H1 (cell line): ENCODE measurements around the gene POLE2. TPM values are rescaled to one million over a fixed set of nuclear protein-coding genes. Genes with fewer than 3 reads are reported as not detected.

Source experiments
- CTCF ChIA-PET: fragments of 300-600 bp; sonication (Branson Sonifier 250); formaldehyde crosslinking; loops from one replicate; lab custom pipeline; 2021; ENCODE audit not compliant: partially characterized antibody; lab: Charles Lee
- POLR2A ChIA-PET: fragments of 300-600 bp; sonication (Branson Sonifier 250); formaldehyde crosslinking; loops from one replicate; lab custom pipeline; 2021; ENCODE audit warnings: inconsistent platforms; ENCODE audit not compliant: partially characterized antibody; lab: Charles Lee
- DNase-seq, 2 experiments: peaks; one replicate each; pipeline versions ENCODE4 v3.0.0 to v3.0.0-alpha.2; 2010 to 2022; ENCODE audit warnings: low spot score in 2 of 2, low read depth in 1 of 2, mixed read lengths in 1 of 2
- FAIRE-seq: peaks from 2 replicates; lab custom pipeline; 2011; peaks lifted over from hg19 to GRCh38; lab: Jason Lieb, UNC
- H2AFZ ChIP-seq: 2 replicates; pipeline ENCODE4 v1.8.1; 2012; ENCODE audit warnings: low read length, inconsistent platforms
- H2AK5ac ChIP-seq: 2 replicates; pipeline ENCODE4 v1.6.1; 2013; ENCODE audit warnings: low read depth, low read length
- H2BK120ac ChIP-seq: replicated peaks from 2 replicates; pipeline ENCODE3; 2013; ENCODE audit warnings: low read depth, low read length, inconsistent platforms
- H2BK12ac ChIP-seq: 2 replicates; pipeline ENCODE4 v1.6.1; 2013; ENCODE audit warnings: low read depth, low read length
- H2BK15ac ChIP-seq: 2 replicates; pipeline ENCODE4 v1.6.1; 2013; ENCODE audit warnings: low read length
- H2BK20ac ChIP-seq: 2 replicates; pipeline ENCODE4 v1.6.1; 2013; ENCODE audit warnings: low read length
- H2BK5ac ChIP-seq: 2 replicates; pipeline ENCODE4 v1.6.1; 2013; ENCODE audit warnings: low read depth, low read length
- H3K14ac ChIP-seq: 2 replicates; pipeline ENCODE4 v1.6.1; 2013; ENCODE audit warnings: inconsistent platforms; ENCODE audit not compliant: insufficient read length
- H3K18ac ChIP-seq: 2 replicates; pipeline ENCODE4 v1.6.1; 2013; ENCODE audit warnings: low read length; ENCODE audit errors: extremely low read depth
- H3K23ac ChIP-seq: 2 replicates; pipeline ENCODE4 v1.6.1; 2013; ENCODE audit warnings: inconsistent platforms; ENCODE audit not compliant: insufficient read length
- H3K23me2 ChIP-seq: 2 replicates; pipeline ENCODE4 v1.6.1; 2013; ENCODE audit warnings: low read depth, low read length
- H3K27ac ChIP-seq: 2 replicates; pipeline ENCODE4 v1.6.1; 2011; ENCODE audit warnings: low read depth, low read length, inconsistent platforms
- H3K27me3 ChIP-seq, 4 experiments: replicated peaks in 1 of 4; 1 replicate in 1 of 4; 2 replicates in 3 of 4; pipeline versions ENCODE4 v1.6.1 to v1.8.1; 2011 to 2013; ENCODE audit warnings: low read length in 3 of 4, mild to moderate bottlenecking in 3 of 4, inconsistent platforms in 2 of 4, mixed read lengths in 2 of 4, moderate library complexity in 1 of 4; ENCODE audit not compliant: control insufficient read depth in 3 of 4, insufficient read depth in 3 of 4; ENCODE audit errors: extremely low read depth in 1 of 4
- H3K36me3 ChIP-seq, 4 experiments: 2 replicates each; pipeline versions ENCODE4 v1.6.1 to v1.8.1; 2011 to 2013; ENCODE audit warnings: mild to moderate bottlenecking in 4 of 4, low read length in 3 of 4, moderate library complexity in 2 of 4, control low read depth in 1 of 4, inconsistent platforms in 1 of 4; ENCODE audit not compliant: insufficient read depth in 4 of 4, control insufficient read depth in 2 of 4
- H3K4ac ChIP-seq: replicated peaks from 2 replicates; pipeline ENCODE3; 2013; ENCODE audit warnings: low read length, low read depth, mixed read lengths, inconsistent platforms; ENCODE audit not compliant: insufficient read length
- H3K4me1 ChIP-seq, 4 experiments: replicated peaks in 1 of 4; 1 replicate in 1 of 4; 2 replicates in 3 of 4; pipeline versions ENCODE4 v1.6.1 to v1.8.1; 2011 to 2013; ENCODE audit warnings: low read length in 3 of 4, inconsistent platforms in 2 of 4, mixed read lengths in 1 of 4; ENCODE audit not compliant: insufficient read depth in 4 of 4, control insufficient read depth in 3 of 4
- H3K4me2 ChIP-seq, 2 experiments: 2 replicates each; pipeline versions ENCODE4 v1.6.1 to v1.8.1; 2011 to 2013; ENCODE audit warnings: low read depth in 2 of 2, low read length in 2 of 2, control low read depth in 1 of 2, inconsistent platforms in 1 of 2, mild to moderate bottlenecking in 1 of 2; ENCODE audit not compliant: insufficient read depth in 1 of 2
- H3K4me3 ChIP-seq, 4 experiments: fragments of 200-600, 300-600 bp in 1 of 4; sonication (generic), shearing (Covaris generic), sonication (Bioruptor Twin) in 1 of 4; 2 replicates each; pipeline versions ENCODE4 v1.5.1 to v1.8.1; 2011 to 2016; ENCODE audit warnings: low read length in 4 of 4, low read depth in 3 of 4, control low read depth in 2 of 4, inconsistent platforms in 2 of 4, mild to moderate bottlenecking in 2 of 4, mixed read lengths in 1 of 4, moderate library complexity in 1 of 4; ENCODE audit not compliant: insufficient read depth in 2 of 4; ENCODE audit errors: extremely low read depth in 1 of 4
- H3K56ac ChIP-seq: replicated peaks from 2 replicates; pipeline ENCODE3; 2013; ENCODE audit warnings: low read depth, mild to moderate bottlenecking, mixed read lengths, low read length, inconsistent platforms; ENCODE audit not compliant: insufficient read length
- H3K79me1 ChIP-seq: 2 replicates; pipeline ENCODE4 v1.6.1; 2013; ENCODE audit warnings: low read depth, low read length, control low read depth
- H3K79me2 ChIP-seq, 2 experiments: 2 replicates each; pipeline versions ENCODE4 v1.6.1 to v1.8.1; 2012 to 2013; ENCODE audit warnings: low read length in 2 of 2, mild to moderate bottlenecking in 2 of 2, inconsistent platforms in 1 of 2; ENCODE audit not compliant: insufficient read depth in 2 of 2, control insufficient read depth in 1 of 2
- H3K9ac ChIP-seq, 4 experiments: replicated peaks in 1 of 4; 1 replicate in 1 of 4; 2 replicates in 3 of 4; pipeline versions ENCODE4 v1.6.1 to v1.8.1; 2011 to 2013; ENCODE audit warnings: low read depth in 3 of 4, low read length in 3 of 4, control low read depth in 2 of 4, mild to moderate bottlenecking in 2 of 4, moderate library complexity in 2 of 4, inconsistent platforms in 1 of 4; ENCODE audit errors: extremely low read depth in 1 of 4
- H3K9me3 ChIP-seq, 2 experiments: 2 replicates each; pipeline versions ENCODE4 v1.6.1 to v1.8.1; 2012 to 2013; ENCODE audit warnings: mild to moderate bottlenecking in 2 of 2, moderate library complexity in 2 of 2, control low read depth in 1 of 2, inconsistent platforms in 1 of 2, low read depth in 1 of 2, low read length in 1 of 2, mixed read lengths in 1 of 2; ENCODE audit not compliant: insufficient read depth in 2 of 2
- H4K20me1 ChIP-seq, 2 experiments: replicated peaks in 1 of 2; 2 replicates each; pipeline versions ENCODE3 to v1.8.1; 2011 to 2013; ENCODE audit warnings: inconsistent platforms in 2 of 2, low read length in 2 of 2, mild to moderate bottlenecking in 1 of 2; ENCODE audit not compliant: insufficient read depth in 2 of 2, control insufficient read depth in 1 of 2
- H4K5ac ChIP-seq: 2 replicates; pipeline ENCODE4 v1.6.1; 2013; ENCODE audit warnings: low read length, low read depth, mixed read lengths, inconsistent platforms; ENCODE audit not compliant: insufficient read length
- H4K8ac ChIP-seq: 2 replicates; pipeline ENCODE4 v1.8.0; 2013; ENCODE audit warnings: mild to moderate bottlenecking, moderate library complexity, low read length, inconsistent platforms; ENCODE audit not compliant: insufficient read depth; ENCODE audit errors: extremely low read depth
- H4K91ac ChIP-seq: replicated peaks from 2 replicates; pipeline ENCODE3; 2013; ENCODE audit warnings: low read length, mixed read lengths, inconsistent platforms; ENCODE audit not compliant: insufficient read length
- CEBPB ChIP-seq: IDR thresholded peaks from 2 replicates; pipeline ENCODE4 v1.6.1; 2012; ENCODE audit warnings: low read depth, low read length
- CTBP2 ChIP-seq: IDR thresholded peaks from 2 replicates; pipeline ENCODE4 v1.7.0; 2011; ENCODE audit warnings: borderline replicate concordance, mild to moderate bottlenecking, moderate library complexity, mixed read lengths, low read length; ENCODE audit not compliant: insufficient read depth, insufficient read length
- GABPA ChIP-seq: IDR thresholded peaks from 2 replicates; pipeline ENCODE4 v1.6.1; 2011; ENCODE audit warnings: mild to moderate bottlenecking, low read length, moderate library complexity, borderline replicate concordance; ENCODE audit not compliant: insufficient read depth
- JUN ChIP-seq: IDR thresholded peaks from 2 replicates; pipeline ENCODE4 v1.6.1; 2011; ENCODE audit warnings: low read depth, mild to moderate bottlenecking, improper control_type of control experiment, low read length
- KDM1A ChIP-seq: fragments of 200-600, 300-600 bp; sonication (generic); IDR thresholded peaks from 2 replicates; pipeline ENCODE4 v1.7.1; 2016; ENCODE audit warnings: mild to moderate bottlenecking, low read length, borderline replicate concordance
- RXRA ChIP-seq: IDR thresholded peaks from 2 replicates; pipeline ENCODE4 v1.6.1; 2011; ENCODE audit warnings: low read depth, mild to moderate bottlenecking, low read length, moderate library complexity; ENCODE audit not compliant: insufficient read depth
- SIRT6 ChIP-seq: IDR thresholded peaks from one replicate; pipeline ENCODE4 v1.7.1; 2012; ENCODE audit warnings: low read length, inconsistent platforms
- TAF7 ChIP-seq: optimal IDR thresholded peaks from 2 replicates; pipeline ENCODE3; 2011; ENCODE audit warnings: low read depth, mild to moderate bottlenecking, inconsistent platforms, low read length, moderate library complexity, borderline replicate concordance
- TBP ChIP-seq: IDR thresholded peaks from 2 replicates; pipeline ENCODE4 v1.6.1; 2011; ENCODE audit warnings: low read depth, low read length, improper control_type of control experiment
- WGBS, 2 experiments: shearing (Covaris generic) in 1 of 2; methylation state at CpG; one replicate each; pipeline versions ENCODE4 v1.1.6 to v1.1.7; 2013 to 2015; ENCODE audit warnings: low lambda C conversion rate in 2 of 2, mixed read lengths in 2 of 2, inconsistent platforms in 1 of 2, low coverage in 1 of 2, missing lambda C conversion rate in 1 of 2; ENCODE audit not compliant: insufficient replicate concordance in 2 of 2, insufficient coverage in 1 of 2, insufficient read length in 1 of 2; ENCODE audit errors: extremely low coverage in 1 of 2, missing lambda C conversion rate in 1 of 2; 5-methylcytosine and 5-hydroxymethylcytosine counted together
- polyA plus RNA-seq, 7 experiments: library from polyadenylated mRNA; depleted of rRNA in 3 of 7; stranded (reverse) in 5 of 7; unstranded in 2 of 7; fragments of >200 nt in 5 of 7; fragments of 200-250 nt in 2 of 7; gene quantifications; 1 replicate in 5 of 7; 2 replicates in 1 of 7; 4 replicates in 1 of 7; pipeline versions ENCODE4 v1.2.1 to v1.2.3, GENCODE V29; 2011 to 2013; ENCODE audit warnings: missing spikeins in 2 of 7, mixed read lengths in 2 of 7
- total RNA-seq: library from RNA; stranded (reverse); fragmentation: NEBNext Ultra II Directional; extraction: Animal tissue kit (Norgen Biotek cat#: 25700); gene quantifications from 2 replicates; pipeline ENCODE4 v1.2.1, GENCODE V29; 2021
- TF ChIP-seq, protein P1 (sequence below): IDR thresholded peaks from 2 replicates; pipeline ENCODE4 v1.6.1; 2012; ENCODE audit warnings: low read length, inconsistent platforms

POLE2 gene
- total and polyA plus RNA-seq, 2 of the 8 experiments (the other 6 are each of a cell fraction or from before 2014, with no cell fraction given) = 31.2 to 41.7 TPM

DNA sequence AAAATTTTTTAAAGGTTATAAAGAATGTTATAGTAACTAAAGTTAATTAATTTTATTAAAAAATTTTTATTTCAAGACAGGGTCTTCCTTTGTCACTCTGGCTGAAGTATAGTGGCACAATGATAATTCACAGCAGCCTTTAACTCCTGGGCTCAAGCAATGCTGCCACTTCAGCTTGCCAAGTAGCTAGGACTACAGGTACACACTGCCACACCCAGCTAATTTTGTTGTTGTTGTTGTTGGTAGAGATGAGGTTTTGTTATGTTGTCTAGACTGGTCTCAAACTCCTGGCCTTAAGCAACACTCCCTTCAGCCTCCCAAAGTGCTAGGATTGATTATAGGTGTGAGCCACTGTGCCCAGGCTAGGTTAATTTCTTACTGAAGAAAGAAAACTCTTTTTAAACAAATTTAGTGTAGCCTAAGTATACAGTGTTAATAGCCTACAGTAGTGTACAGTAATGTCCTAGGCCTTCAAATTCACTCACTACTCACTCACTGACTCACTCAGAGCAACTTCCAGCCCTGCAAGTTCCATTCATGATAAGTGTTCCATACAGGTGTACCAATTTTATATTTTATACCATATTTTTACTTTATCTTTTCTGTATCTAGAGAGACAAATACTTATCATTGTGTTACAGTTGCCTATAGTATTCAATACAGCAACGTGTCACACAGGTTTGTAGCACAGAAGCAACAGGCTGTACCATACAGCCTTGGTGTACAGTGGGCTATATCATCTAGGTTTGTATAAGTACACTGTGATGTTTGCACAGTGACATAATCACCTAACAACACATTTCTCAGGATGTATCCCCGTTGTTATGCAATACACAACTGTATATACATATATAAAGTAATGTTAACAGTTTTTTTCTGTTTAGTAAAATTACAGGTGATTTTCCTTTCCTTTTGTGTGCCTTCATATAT, 28.2 kb downstream of the POLE2 start:
- Histone ChIP-seq H3K9me3 (no peaks in the 10 kb centered on the region), H3K4me1 (no peaks in the 10 kb centered on the region), H4K91ac (no peak overlapping the region), H4K5ac (no peak overlapping the region), H2AK5ac (no peak overlapping the region), H3K27ac (no peak overlapping the region), H3K56ac (no peak overlapping the region), H3K79me2 (no peaks in the 10 kb centered on the region), H3K4ac (no peak overlapping the region), H2BK15ac (no peak overlapping the region), H3K14ac (no peak overlapping the region), H3K4me3 (no peak overlapping the region), H4K20me1 (no peaks in the 10 kb centered on the region), H3K36me3 (peaks cover 0 to 12% (median 5%) of the 10 kb centered on the region in 4 experiments; a peak in 4 of 8 replicates), H2BK20ac (no peak overlapping the region), H3K23me2 (no peaks in the 10 kb centered on the region), H2BK5ac (no peak overlapping the region), H3K23ac (no peak overlapping the region), H4K8ac (no peak overlapping the region), H3K79me1 (no peaks in the 10 kb centered on the region), H3K27me3 (no peaks in the 10 kb centered on the region), H3K18ac (no peak overlapping the region), H2AFZ (no peak overlapping the region), H3K4me2 (no peak overlapping the region), H2BK120ac (no peak overlapping the region), H3K9ac (no peak overlapping the region), H2BK12ac (no peak overlapping the region)
- 87% methylated on average over 2 of the region's 2 CpGs; no CpG with 5 or more reads in 1 of the 2 experiments for WGBS, 2 experiments
- DNase-seq = no peak
- ChIA-PET CTCF (no interaction called here), POLR2A (interaction anchor here (1.7 kb wide), 1 partner anchor 26 kb away, joined by 5 read pairs; no protein-coding TSS in a partner anchor)
- no peak for FAIRE-seq
- no peak for TF ChIP-seq CTBP2
- TF ChIP-seq, protein P1, sequence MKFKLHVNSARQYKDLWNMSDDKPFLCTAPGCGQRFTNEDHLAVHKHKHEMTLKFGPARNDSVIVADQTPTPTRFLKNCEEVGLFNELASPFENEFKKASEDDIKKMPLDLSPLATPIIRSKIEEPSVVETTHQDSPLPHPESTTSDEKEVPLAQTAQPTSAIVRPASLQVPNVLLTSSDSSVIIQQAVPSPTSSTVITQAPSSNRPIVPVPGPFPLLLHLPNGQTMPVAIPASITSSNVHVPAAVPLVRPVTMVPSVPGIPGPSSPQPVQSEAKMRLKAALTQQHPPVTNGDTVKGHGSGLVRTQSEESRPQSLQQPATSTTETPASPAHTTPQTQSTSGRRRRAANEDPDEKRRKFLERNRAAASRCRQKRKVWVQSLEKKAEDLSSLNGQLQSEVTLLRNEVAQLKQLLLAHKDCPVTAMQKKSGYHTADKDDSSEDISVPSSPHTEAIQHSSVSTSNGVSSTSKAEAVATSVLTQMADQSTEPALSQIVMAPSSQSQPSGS = no peak
- no peak for TF ChIP-seq RXRA
- TF ChIP-seq TBP = no peak
- TF ChIP-seq CEBPB = no peak
- no peak for TF ChIP-seq GABPA
- no peak for TF ChIP-seq JUN
- TF ChIP-seq TAF7 = no peak
- no peak for TF ChIP-seq SIRT6
- no peak for TF ChIP-seq KDM1A
